HG03066 (cell line): ENCODE measurements around the gene CAPN10.

Experiments
- ATAC-seq: cut with Tn5 transposase; IDR thresholded peaks from one replicate; pipeline ENCODE4 v1.9.1; 2021; ENCODE audit warnings: low read depth; ENCODE audit not compliant: unreplicated experiment

CAPN10 gene

GRCh38 chr2:240563951-240564560 is 22.5 kb upstream of the CAPN10 start:
- ATAC-seq = no peak

GRCh38 chr2:240564561-240565332 is 21.8 kb upstream of the CAPN10 start:
- ATAC-seq = no peak

- ATAC-seq = peak; percentile 35
These were observed 21.0 kb upstream of the CAPN10 start for GRCh38 chr2:240565333-240566202.

GRCh38 chr2:240566203-240567136 is 20.1 kb upstream of the CAPN10 start:
- ATAC-seq = peak; percentile 44

- no peak for ATAC-seq
These were observed 19.2 kb upstream of the CAPN10 start for GRCh38 chr2:240567137-240567871.

GRCh38 chr2:240567872-240568677 is 18.5 kb upstream of the CAPN10 start, which contains the start of gene RNPEPL1:
Gene RNPEPL1 (plus strand): TSS chr2:240568484. CDS start chr2:240568587, 103 bp downstream.
- ATAC-seq = no peak

- no peak for ATAC-seq
These were observed 17.6 kb upstream of the CAPN10 start for GRCh38 chr2:240568678-240569522.

- no peak for ATAC-seq
These were observed 17.0 kb upstream of the CAPN10 start for GRCh38 chr2:240569523-240569997.

DNA sequence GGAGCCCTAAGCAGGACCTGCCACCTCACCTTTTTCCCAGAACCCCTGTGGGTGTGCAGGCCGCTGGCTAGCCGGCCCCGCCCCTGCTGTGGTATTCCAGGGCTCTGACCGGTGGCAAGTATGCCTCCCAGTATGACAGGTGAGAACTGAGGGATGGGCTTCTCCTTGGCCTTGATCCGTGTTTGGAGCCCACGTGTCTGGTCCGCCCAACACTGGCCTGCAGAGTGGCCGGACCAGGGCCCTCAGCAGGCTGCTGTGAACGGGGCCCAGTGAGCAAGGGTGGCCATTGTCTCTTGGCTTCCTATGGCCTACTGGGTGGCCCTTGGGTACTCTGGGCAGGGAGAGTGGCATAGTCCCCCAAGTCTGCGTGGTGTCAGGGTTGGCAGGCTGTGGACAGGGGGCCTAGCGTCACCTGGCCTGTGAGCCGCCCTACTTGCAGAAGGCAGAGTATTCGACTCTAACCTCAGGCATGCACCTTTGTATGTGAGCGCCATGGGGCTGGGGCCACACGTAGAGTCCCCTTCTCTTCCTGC is 16.5 kb upstream of the CAPN10 start:
- no peak for ATAC-seq

DNA sequence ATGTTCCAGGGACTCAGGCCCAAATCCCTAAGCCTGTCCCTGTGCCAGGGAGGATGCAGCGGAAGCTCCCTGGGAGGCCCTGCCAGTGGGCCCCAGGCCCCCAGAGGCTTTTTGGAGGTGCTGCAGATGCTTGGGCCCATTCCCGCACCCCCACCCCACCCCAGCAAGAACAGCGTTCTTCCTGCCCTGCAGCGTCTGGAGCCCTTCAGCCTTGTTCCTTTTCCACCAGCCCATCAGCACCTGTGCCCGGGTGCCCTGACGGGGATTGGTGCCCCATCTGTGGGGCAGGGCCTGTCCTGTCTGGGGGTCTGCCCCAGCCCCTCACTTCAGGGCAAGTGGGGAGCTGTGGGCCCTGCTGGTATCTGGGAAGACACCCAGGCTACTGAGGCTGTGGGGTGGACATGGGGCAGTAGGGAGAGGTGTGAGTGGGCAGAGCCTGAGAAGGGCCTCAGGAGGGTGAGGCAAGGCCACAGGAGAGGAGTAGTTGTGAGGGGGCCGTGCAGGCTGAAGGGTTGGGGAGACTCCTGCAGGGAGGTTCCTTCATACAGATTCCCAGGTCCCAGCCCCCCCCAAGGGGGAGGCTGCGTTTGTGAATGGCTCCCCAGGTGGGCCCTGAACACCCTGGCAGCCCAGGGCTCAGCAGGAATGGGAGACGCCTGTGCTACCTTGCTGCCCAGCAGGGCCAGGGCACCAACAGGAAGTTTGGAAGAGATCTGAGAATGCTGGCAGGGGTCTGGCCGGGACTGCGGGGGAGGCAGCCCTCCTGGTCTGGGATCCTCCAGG is 15.8 kb upstream of the CAPN10 start:
- ATAC-seq = no peak

DNA sequence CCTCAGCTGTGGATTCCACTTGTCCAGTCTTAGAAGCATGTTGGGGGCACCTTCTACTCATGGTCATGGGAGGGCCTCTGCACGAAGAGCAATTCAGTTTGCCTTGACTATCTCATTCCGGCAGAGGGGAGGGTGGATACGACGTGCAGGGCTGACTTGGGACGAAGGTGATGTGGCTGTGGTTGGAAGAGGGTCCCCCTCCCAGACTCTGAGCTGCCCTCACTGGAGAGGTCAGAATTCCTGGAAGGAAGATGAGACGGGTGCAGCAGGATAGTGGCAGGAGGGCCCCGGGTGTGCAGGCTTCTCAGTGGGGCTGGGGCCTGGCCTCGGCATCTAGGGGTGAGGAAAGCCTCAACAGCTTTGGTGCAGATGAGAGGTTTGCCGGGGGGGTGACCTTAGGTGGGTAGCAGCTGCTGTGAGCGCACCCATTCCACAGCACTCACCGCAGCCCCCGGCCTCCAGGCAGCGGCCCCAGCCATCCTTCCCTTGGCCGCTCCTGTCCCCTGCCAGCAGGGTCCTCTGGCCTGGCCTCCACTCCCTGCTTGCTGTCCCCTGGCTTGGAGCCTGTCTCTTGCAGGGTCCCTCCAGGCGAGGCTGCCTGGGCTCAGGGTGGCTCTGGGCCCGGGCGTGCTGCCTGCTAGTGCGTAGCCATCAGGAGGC is 15.1 kb upstream of the CAPN10 start:
- no peak for ATAC-seq

DNA sequence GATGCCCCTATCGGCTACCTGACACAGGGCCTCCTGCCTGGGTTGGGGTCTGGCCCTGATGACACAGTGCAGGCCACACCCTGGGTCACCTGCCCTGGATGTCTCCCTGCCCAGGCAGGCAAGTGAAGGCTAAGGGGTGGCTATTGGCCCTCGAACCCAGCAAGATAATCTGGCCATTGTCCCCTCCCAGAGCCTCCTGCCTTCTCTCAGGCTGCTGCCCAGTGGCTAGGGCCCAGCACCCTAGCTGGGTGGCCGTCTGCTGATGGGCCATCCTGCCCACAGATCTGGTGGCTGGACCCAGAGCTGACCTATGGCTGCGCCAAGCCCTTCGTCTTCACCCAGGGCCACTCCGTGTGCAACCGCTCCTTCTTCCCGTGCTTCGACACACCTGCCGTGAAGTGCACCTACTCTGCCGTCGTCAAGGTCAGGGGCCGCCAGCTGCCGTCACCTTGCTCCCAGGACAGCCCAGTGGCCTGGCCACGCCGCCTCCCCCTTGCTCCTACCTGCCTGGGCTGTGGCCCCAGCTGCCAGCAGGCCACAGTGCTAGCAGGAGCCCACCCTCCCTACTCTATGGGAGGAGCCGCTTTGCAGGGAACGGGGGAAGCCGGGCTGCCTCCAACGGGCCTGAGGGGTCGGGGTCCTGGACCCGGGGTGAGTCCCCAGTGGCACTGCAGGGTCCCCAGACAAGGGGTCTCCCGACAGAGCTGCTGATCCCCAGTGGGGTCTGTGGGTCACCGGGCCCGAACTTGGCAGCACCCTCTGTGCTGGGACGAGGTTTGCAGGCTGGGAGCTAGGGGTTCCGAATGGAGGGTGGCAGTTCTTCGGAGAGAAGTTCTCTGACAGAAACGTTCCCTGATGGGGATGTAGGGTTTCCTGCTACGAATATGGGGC is 14.1 kb upstream of the CAPN10 start:
- ATAC-seq = no peak

GRCh38 chr2:240573071-240573515 is 13.4 kb upstream of the CAPN10 start:
- ATAC-seq = no peak

- ATAC-seq = no peak
These were observed 12.8 kb upstream of the CAPN10 start for GRCh38 chr2:240573516-240574385.
